ENCODE measurements around the gene SLC6A17.
A peak's percentile ranks its signal among the peaks of the same experiment; 100 is the strongest.

Gene SLC6A17

DNA sequence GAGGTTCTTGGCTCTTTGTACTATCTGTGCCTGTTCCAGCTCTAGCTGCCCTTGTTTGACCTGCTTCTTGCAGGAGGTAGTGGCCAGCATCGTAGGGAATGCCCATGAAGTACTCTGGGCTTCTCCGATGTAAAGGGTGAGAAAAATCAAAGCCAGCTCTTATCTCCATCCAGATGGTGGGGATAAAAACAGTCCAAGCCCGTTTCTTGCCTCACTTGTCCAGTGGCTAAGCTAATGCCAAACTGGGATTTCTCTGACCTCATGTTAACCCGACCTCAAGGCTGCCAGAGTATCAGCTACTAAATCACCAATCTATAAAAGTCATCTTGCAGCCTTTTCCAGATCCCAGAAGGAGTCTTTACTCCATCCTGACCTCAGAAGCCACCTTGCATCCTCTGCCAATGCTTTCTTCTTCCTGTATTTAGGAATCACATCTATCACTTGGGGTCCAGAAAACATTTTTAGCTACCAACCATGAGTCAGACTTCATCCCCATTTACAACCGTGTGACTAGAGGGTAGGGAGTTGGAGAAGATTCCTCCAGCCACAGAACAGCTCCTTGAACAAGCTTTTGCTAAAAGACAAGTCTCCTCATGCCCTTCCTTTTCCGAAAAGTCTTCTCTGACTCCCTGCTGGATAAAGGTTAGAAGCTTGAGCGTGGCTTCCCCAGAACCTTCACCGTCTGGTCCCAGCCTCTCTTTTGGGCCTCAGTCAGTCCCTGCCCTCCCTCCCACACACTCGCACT, 95.8 kb downstream of the SLC6A17 start:
- TF ChIP-seq, protein P1, sequence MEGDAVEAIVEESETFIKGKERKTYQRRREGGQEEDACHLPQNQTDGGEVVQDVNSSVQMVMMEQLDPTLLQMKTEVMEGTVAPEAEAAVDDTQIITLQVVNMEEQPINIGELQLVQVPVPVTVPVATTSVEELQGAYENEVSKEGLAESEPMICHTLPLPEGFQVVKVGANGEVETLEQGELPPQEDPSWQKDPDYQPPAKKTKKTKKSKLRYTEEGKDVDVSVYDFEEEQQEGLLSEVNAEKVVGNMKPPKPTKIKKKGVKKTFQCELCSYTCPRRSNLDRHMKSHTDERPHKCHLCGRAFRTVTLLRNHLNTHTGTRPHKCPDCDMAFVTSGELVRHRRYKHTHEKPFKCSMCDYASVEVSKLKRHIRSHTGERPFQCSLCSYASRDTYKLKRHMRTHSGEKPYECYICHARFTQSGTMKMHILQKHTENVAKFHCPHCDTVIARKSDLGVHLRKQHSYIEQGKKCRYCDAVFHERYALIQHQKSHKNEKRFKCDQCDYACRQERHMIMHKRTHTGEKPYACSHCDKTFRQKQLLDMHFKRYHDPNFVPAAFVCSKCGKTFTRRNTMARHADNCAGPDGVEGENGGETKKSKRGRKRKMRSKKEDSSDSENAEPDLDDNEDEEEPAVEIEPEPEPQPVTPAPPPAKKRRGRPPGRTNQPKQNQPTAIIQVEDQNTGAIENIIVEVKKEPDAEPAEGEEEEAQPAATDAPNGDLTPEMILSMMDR (IDR thresholded peaks at IDR 0.05; ENCODE audit: poor library complexity, severe bottlenecking), result no peak
- ATAC-seq (ENCODE audit: low read depth), result no peak; the same call in 2 of the 3 replicates
- no peaks in the 10 kb centered on the region for H3K4me1 ChIP-seq (ENCODE audit: insufficient read depth, poor library complexity, severe bottlenecking)

DNA sequence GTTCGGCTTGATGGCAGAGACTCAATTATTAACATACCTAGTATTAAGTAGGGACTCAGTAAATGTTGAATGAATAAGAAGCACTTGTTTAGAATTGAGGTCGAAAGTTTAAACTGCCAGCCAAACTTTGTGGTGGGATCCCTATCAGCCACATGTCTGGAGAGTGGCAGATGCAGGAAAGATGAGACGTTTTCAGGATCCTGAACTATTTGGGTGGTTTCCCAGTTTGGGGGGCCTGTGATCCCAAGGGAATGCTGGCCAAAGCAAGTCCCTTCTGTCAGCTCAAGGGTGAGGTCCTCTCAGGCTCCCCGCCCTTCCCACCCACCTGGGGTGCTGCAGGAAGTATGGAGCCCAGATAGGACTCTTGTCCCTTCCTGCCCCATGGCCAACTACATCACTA, 98.5 kb downstream of the SLC6A17 start:
- no peak for ATAC-seq (ENCODE audit: low read depth)
- H3K4me3 ChIP-seq (ENCODE audit: severe bottlenecking), result no peak overlapping the region
- no peaks in the 10 kb centered on the region for H3K4me1 ChIP-seq (ENCODE audit: insufficient read depth, poor library complexity, severe bottlenecking)
- no peaks in the 10 kb centered on the region for H3K27me3 ChIP-seq (ENCODE audit: insufficient read depth, poor library complexity, severe bottlenecking)
- TF ChIP-seq, protein P1 (IDR thresholded peaks at IDR 0.05; ENCODE audit: poor library complexity, severe bottlenecking), result no peak
- no peak for DNase-seq (ENCODE audit: low spot score)
- H3K36me3 ChIP-seq (ENCODE audit: low read depth), result no peaks in the 10 kb centered on the region
- no peak overlapping the region for H3K27ac ChIP-seq (ENCODE audit: poor library complexity, severe bottlenecking)
- H3K9me3 ChIP-seq (ENCODE audit: severe bottlenecking), result no peaks in the 10 kb centered on the region

More for the DNA sequence above, 95.8 kb downstream of the SLC6A17 start:
- no peaks in the 10 kb centered on the region for H3K36me3 ChIP-seq (ENCODE audit: low read depth)
- H3K9me3 ChIP-seq (ENCODE audit: severe bottlenecking), result no peaks in the 10 kb centered on the region
- H3K27me3 ChIP-seq (ENCODE audit: insufficient read depth, poor library complexity, severe bottlenecking), result no peaks in the 10 kb centered on the region
- no peak overlapping the region for H3K4me3 ChIP-seq (ENCODE audit: severe bottlenecking)
- no peak overlapping the region for H3K27ac ChIP-seq (ENCODE audit: poor library complexity, severe bottlenecking)
- DNase-seq (ENCODE audit: low spot score), result peak; percentile 8

DNA sequence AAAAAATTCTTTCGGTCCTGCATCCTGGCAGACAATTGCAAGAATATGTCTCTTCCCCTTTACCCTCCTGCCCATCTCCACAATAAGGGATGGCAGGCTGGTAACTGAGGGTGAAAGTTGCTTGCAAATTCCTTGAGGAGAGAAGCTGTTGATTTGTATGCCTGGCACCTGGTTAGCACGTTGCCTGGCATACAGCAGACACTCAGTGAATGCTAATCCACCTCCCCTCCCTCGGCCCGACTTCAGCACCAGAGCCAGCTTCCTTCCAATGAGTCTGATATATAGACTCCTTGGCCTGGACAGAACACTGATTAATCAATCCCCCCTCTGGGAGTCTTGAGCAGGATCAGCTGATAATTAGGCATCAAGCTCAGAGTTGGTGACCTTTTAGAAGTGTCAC, 99.0 kb downstream of the SLC6A17 start:
- no peak for DNase-seq (ENCODE audit: low spot score)
- H3K4me1 ChIP-seq (ENCODE audit: insufficient read depth, poor library complexity, severe bottlenecking), result no peaks in the 10 kb centered on the region

DNA sequence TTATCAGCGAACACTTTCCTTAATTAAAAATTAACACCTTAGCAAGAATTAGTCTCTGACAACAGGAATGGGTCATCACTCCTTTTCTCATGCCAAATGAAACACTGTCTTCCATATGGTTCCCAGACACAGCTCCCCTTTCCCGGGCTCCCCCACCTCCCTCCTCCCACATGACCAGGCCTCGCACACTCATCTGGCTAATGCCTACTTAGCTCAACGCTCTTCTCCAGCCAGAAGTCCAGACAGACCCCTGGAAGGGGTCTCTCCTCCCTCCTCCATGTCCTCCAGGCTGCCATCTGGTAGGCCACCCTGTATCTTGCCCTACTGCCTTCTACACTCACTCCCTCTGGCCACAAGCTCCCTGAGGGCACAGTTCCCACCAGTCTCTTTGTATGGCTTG, 99.7 kb downstream of the SLC6A17 start:
- TF ChIP-seq, protein P1 (IDR thresholded peaks at IDR 0.05; ENCODE audit: poor library complexity, severe bottlenecking), result no peak
- ATAC-seq (ENCODE audit: low read depth) (no peak), DNase-seq (ENCODE audit: low spot score) (no peak)
- Histone ChIP-seq H3K9me3 (ENCODE audit: severe bottlenecking) (no peaks in the 10 kb centered on the region), H3K4me3 (ENCODE audit: severe bottlenecking) (no peak overlapping the region), H3K27me3 (ENCODE audit: insufficient read depth, poor library complexity, severe bottlenecking) (no peaks in the 10 kb centered on the region), H3K27ac (ENCODE audit: poor library complexity, severe bottlenecking) (no peak overlapping the region), H3K4me1 (ENCODE audit: insufficient read depth, poor library complexity, severe bottlenecking) (no peaks in the 10 kb centered on the region), H3K36me3 (ENCODE audit: low read depth) (no peaks in the 10 kb centered on the region)

More for the DNA sequence above, 99.0 kb downstream of the SLC6A17 start:
- TF ChIP-seq, protein P1 (IDR thresholded peaks at IDR 0.05; ENCODE audit: poor library complexity, severe bottlenecking), result no peak
- no peaks in the 10 kb centered on the region for H3K27me3 ChIP-seq (ENCODE audit: insufficient read depth, poor library complexity, severe bottlenecking)
- no peak overlapping the region for H3K4me3 ChIP-seq (ENCODE audit: severe bottlenecking)
- no peaks in the 10 kb centered on the region for H3K36me3 ChIP-seq (ENCODE audit: low read depth)
- no peaks in the 10 kb centered on the region for H3K9me3 ChIP-seq (ENCODE audit: severe bottlenecking)
- H3K27ac ChIP-seq (ENCODE audit: poor library complexity, severe bottlenecking), result no peak overlapping the region
- ATAC-seq (ENCODE audit: low read depth), result no peak

DNA sequence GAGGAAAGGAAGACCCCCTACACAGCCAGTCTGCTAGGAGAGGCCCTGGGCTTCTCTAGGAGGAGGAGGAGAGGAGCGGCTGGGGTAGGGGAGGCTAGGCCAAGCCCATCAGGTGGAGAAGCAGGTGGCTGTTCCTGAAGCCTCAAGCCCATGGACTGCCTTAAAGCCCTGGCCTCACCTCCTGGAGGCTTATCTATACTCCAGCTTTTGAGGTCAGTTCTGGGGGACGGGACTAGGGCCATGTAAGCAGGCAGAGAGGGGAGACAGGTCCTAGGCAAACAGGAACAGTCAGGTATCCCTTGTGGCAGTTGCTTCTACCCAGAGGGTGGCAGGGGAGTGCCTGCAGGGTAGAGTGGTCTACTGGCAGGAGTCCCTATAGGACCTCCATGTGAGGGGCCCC, 100.5 kb downstream of the SLC6A17 start:
- Histone ChIP-seq H3K27ac (ENCODE audit: poor library complexity, severe bottlenecking) (no peak overlapping the region), H3K4me3 (ENCODE audit: severe bottlenecking) (no peak overlapping the region), H3K36me3 (ENCODE audit: low read depth) (no peaks in the 10 kb centered on the region), H3K27me3 (ENCODE audit: insufficient read depth, poor library complexity, severe bottlenecking) (no peaks in the 10 kb centered on the region), H3K9me3 (ENCODE audit: severe bottlenecking) (no peaks in the 10 kb centered on the region), H3K4me1 (ENCODE audit: insufficient read depth, poor library complexity, severe bottlenecking) (no peaks in the 10 kb centered on the region)
- no peak for ATAC-seq (ENCODE audit: low read depth)
- DNase-seq (ENCODE audit: low spot score), result no peak
- TF ChIP-seq, protein P1 (IDR thresholded peaks at IDR 0.05; ENCODE audit: poor library complexity, severe bottlenecking), result no peak

Measured in RWPE2 (cell line).